Measurements from ENCODE around the gene HMX1. TPM values are rescaled to one million over a fixed set of nuclear protein-coding genes. Genes with fewer than 3 reads are reported as not detected.

The HMX1 gene
- total RNA-seq, 1 donor from 2014 or later, result 1.1 TPM

DNA sequence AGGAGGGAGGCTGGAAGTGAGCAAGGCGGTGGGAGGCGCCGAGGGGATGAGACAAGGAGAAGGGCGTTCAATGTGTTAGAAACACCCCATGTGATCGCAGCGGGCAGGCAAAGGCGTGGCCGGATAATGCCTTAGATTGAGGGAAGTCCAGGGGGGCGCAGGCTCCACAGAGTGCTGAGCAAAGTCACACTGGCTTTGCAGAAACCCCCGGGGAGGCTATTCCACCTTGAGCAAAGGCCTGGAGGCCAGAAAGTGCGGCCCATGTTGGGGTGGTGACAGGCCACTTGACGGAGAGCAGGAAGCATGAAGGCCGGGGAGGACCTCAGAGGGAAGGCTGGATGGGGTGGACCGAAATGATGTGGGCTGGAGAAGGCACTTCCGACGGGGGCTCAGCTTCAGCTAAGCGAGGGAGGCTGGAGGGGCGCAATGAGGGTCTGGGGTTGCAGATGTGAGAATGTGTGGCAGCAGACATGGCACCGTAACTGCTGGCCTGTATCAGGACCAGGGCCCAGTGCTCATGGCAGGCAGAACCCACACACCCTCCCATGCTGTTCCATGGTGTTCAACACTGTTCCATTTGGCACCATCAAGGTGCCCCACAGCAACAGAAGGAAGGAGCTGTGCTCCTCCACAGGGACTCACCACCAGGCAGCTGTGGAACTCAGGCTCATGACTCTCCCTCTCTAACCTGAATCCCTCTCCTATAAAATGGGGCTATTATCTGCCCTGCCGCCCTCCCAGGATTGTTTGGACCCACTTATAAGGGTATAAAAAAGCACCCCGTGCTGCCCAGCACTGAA is 50.3 kb downstream of the HMX1 start:
- H3K27me3 Mint-ChIP-seq (ENCODE audit: low read depth), result peaks cover 90% of the 10 kb centered on the region
- H3K27ac Mint-ChIP-seq (ENCODE audit: unreplicated experiment), result no peak overlapping the region
- no peaks in the 10 kb centered on the region for H3K36me3 Mint-ChIP-seq (ENCODE audit: low read depth)
- TF ChIP-seq, protein P1, sequence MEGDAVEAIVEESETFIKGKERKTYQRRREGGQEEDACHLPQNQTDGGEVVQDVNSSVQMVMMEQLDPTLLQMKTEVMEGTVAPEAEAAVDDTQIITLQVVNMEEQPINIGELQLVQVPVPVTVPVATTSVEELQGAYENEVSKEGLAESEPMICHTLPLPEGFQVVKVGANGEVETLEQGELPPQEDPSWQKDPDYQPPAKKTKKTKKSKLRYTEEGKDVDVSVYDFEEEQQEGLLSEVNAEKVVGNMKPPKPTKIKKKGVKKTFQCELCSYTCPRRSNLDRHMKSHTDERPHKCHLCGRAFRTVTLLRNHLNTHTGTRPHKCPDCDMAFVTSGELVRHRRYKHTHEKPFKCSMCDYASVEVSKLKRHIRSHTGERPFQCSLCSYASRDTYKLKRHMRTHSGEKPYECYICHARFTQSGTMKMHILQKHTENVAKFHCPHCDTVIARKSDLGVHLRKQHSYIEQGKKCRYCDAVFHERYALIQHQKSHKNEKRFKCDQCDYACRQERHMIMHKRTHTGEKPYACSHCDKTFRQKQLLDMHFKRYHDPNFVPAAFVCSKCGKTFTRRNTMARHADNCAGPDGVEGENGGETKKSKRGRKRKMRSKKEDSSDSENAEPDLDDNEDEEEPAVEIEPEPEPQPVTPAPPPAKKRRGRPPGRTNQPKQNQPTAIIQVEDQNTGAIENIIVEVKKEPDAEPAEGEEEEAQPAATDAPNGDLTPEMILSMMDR (conservative IDR thresholded peaks at IDR 0.05), result no peak
- no peak for DNase-seq (ENCODE audit: low read depth, low spot score)
- no peaks in the 10 kb centered on the region for H3K4me1 Mint-ChIP-seq
- no peaks in the 10 kb centered on the region for H3K9me3 Mint-ChIP-seq
- no peak overlapping the region for H3K4me3 Mint-ChIP-seq

DNA sequence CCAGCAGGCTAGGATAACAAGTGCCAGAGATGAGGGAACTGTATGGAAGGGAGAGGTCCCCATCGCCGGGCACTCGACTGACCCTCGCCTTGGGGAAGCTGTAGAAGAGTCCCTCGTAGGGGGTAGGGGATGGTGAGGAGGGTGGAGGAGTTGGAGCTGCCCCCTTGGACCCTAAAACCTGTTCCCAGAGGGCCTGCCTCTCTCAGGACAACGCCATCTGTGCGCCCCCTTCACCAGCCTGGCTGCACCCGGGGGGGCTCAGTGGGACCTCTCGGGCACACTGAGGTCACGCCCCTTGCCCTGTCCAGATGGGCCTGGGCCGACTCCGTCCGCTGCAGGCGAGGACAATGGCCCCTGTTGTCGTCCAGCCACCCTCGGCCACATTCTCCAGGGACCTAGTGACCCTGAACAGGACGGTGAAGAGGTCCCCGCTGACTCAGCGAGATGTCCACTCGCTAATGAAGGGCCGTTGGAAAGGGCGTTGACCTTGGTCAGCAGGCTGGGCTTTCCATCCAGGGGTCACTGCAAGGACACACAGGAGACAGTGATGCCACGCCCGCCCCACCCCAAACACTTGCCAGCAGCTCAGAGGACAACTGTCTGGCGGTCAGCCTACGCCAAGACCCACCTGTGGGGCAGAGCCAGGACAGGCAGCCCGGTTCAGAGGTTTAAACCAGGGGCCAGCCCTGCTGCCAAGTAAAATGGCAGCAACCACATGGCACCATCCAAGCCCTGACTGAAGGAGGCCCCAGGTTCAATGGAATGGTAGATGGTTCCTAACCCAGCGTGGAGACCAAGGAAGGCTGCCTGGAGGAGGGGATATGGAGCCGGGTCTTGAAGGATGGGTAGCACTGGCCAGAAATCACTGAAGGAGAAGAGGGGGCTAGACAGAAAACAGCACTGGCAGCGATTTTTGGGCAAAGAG is 51.2 kb downstream of the HMX1 start:
- Mint-ChIP-seq H3K4me1 (no peaks in the 10 kb centered on the region), H3K27ac (ENCODE audit: unreplicated experiment) (no peak overlapping the region), H3K36me3 (ENCODE audit: low read depth) (no peaks in the 10 kb centered on the region), H3K9me3 (no peaks in the 10 kb centered on the region), H3K4me3 (no peak overlapping the region), H3K27me3 (ENCODE audit: low read depth) (peaks cover 82% of the 10 kb centered on the region)
- TF ChIP-seq, protein P1 (conservative IDR thresholded peaks at IDR 0.05), result no peak
- no peak for DNase-seq (ENCODE audit: low read depth, low spot score)

- Mint-ChIP-seq H3K9me3 (no peaks in the 10 kb centered on the region), H3K27me3 (ENCODE audit: low read depth) (peaks cover 75% of the 10 kb centered on the region), H3K27ac (ENCODE audit: unreplicated experiment) (peak overlapping the region; percentile 22), H3K36me3 (ENCODE audit: low read depth) (no peaks in the 10 kb centered on the region), H3K4me1 (no peaks in the 10 kb centered on the region), H3K4me3 (no peak overlapping the region)
- TF ChIP-seq, protein P1 (conservative IDR thresholded peaks at IDR 0.05), result no peak
- DNase-seq (ENCODE audit: low read depth, low spot score), result no peak
Measured at GRCh38 chr4:8819473-8820177, 52.0 kb downstream of the HMX1 start.

DNA sequence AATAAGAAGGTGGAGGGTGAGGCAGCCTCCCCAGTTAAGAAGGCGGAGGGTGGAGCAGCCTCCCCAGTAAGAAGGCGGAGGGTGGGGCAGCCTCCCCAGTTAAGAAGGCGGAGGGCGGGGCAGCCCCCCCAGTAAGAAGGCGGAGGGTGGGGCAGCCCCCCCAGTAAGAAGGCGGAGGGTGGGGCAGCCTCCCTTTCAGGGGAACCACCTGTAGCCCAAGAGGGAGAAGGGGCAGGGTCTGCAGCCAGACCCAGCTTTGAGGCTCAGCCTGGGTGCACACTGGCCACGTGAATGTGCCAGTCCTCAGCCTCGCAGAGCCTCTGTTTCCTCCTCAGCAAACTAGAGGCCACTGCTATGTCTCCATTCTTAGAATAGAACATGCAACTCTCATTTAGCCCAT is 52.6 kb downstream of the HMX1 start:
- H3K27ac Mint-ChIP-seq (ENCODE audit: unreplicated experiment), result no peak overlapping the region
- no peak overlapping the region for H3K4me3 Mint-ChIP-seq
- H3K36me3 Mint-ChIP-seq (ENCODE audit: low read depth), result no peaks in the 10 kb centered on the region
- H3K27me3 Mint-ChIP-seq (ENCODE audit: low read depth), result peaks cover 69% of the 10 kb centered on the region
- H3K9me3 Mint-ChIP-seq, result no peaks in the 10 kb centered on the region
- TF ChIP-seq, protein P1 (conservative IDR thresholded peaks at IDR 0.05), result no peak
- no peaks in the 10 kb centered on the region for H3K4me1 Mint-ChIP-seq
- DNase-seq (ENCODE audit: low read depth, low spot score), result no peak
